GM06990 (cell line): ENCODE results near the gene EEPD1.
A peak's percentile ranks its signal among the peaks of the same experiment; 100 is the strongest.

ENCODE experiments used
- DNase-seq: peaks from one replicate; pipeline ENCODE4 v3.0.0-alpha.2; 2011; ENCODE audit not compliant: insufficient read length; ENCODE audit errors: extremely low read depth
- H3K27me3 ChIP-seq: replicated peaks from 2 replicates; pipeline ENCODE4 v1.6.0; 2011; ENCODE audit warnings: low read length; ENCODE audit not compliant: control insufficient read depth, insufficient read depth
- H3K36me3 ChIP-seq: 2 replicates; pipeline ENCODE4 v1.5.1; 2011; ENCODE audit warnings: low read length; ENCODE audit not compliant: control insufficient read depth, insufficient read depth
- H3K4me3 ChIP-seq: replicated peaks from 2 replicates; pipeline ENCODE4 v1.5.1; 2011; ENCODE audit warnings: low read depth, mild to moderate bottlenecking, control low read depth, low read length
- CTCF ChIP-seq: IDR thresholded peaks from 2 replicates; pipeline ENCODE4 v1.5.1; 2011; ENCODE audit warnings: low read length, control low read depth, mild to moderate bottlenecking, inconsistent platforms; ENCODE audit not compliant: insufficient read depth, poor library complexity, severe bottlenecking

Gene EEPD1

GRCh38 chr7:36110584-36110983 is 42.5 kb upstream of the EEPD1 start:
- Histone ChIP-seq H3K27me3 (no peaks in the 10 kb centered on the region; the same call in none of the 2 replicates), H3K4me3 (no peak overlapping the region), H3K36me3 (no peaks in the 10 kb centered on the region)
- DNase-seq = no peak
- no peak for TF ChIP-seq CTCF

GRCh38 chr7:36112969-36113368 is 40.1 kb upstream of the EEPD1 start:
- DNase-seq = no peak
- no peak for TF ChIP-seq CTCF

GRCh38 chr7:36114355-36114754 is 38.7 kb upstream of the EEPD1 start:
- Histone ChIP-seq H3K27me3 (no peaks in the 10 kb centered on the region; the same call in 1 of the 2 replicates), H3K4me3 (no peak overlapping the region), H3K36me3 (no peaks in the 10 kb centered on the region)
- DNase-seq = no peak
- TF ChIP-seq CTCF = no peak

More at GRCh38 chr7:36112969-36113368, 40.1 kb upstream of the EEPD1 start:
- H3K4me3 ChIP-seq = no peak overlapping the region
- no peaks in the 10 kb centered on the region for H3K36me3 ChIP-seq
- H3K27me3 ChIP-seq = no peaks in the 10 kb centered on the region; the same call in none of the 2 replicates

GRCh38 chr7:36115448-36116321 is 37.4 kb upstream of the EEPD1 start:
- Histone ChIP-seq H3K4me3 (no peak overlapping the region), H3K27me3 (no peaks in the 10 kb centered on the region; the same call in 1 of the 2 replicates), H3K36me3 (no peaks in the 10 kb centered on the region)
- no peak for TF ChIP-seq CTCF
- peak; percentile 60 for DNase-seq

- no peak for DNase-seq
- no peak for TF ChIP-seq CTCF
- no peaks in the 10 kb centered on the region; the same call in 1 of the 2 replicates for H3K27me3 ChIP-seq
- no peak overlapping the region for H3K4me3 ChIP-seq
- H3K36me3 ChIP-seq = no peaks in the 10 kb centered on the region
Observed at GRCh38 chr7:36116347-36117202, 36.5 kb upstream of the EEPD1 start.
